H9 (cell line): ENCODE data around the gene MRPS21. TPM values are rescaled to one million over a fixed set of nuclear protein-coding genes. Genes with fewer than 3 reads are reported as not detected.

ENCODE experiments used
- DNase-seq: peaks from one replicate; pipeline ENCODE4 v3.0.0-alpha.2; 2017
- H2AFZ ChIP-seq: one replicate; pipeline ENCODE4 v1.6.1; 2013; ENCODE audit warnings: mild to moderate bottlenecking, low read length, control low read depth, moderate library complexity
- H2AK5ac ChIP-seq: 2 replicates; pipeline ENCODE4 v1.6.1; 2013; ENCODE audit warnings: low read length, control low read depth, mixed read lengths; ENCODE audit not compliant: insufficient read length
- H2BK120ac ChIP-seq: one replicate; pipeline ENCODE4 v1.6.1; 2013; ENCODE audit warnings: low read depth, mild to moderate bottlenecking, low read length, control low read depth, inconsistent platforms; ENCODE audit not compliant: poor library complexity, severe bottlenecking
- H2BK12ac ChIP-seq: 2 replicates; pipeline ENCODE4 v1.6.1; 2013; ENCODE audit warnings: low read length, control low read depth, mixed read lengths, low read depth; ENCODE audit not compliant: insufficient read length
- H2BK15ac ChIP-seq: 2 replicates; pipeline ENCODE4 v1.6.1; 2013; ENCODE audit warnings: low read depth, low read length, control low read depth
- H2BK20ac ChIP-seq: one replicate; pipeline ENCODE4 v1.6.1; 2013; ENCODE audit warnings: low read depth, mild to moderate bottlenecking, low read length, control low read depth, inconsistent platforms; ENCODE audit not compliant: poor library complexity, severe bottlenecking
- H2BK5ac ChIP-seq: 2 replicates; pipeline ENCODE4 v1.6.1; 2013; ENCODE audit warnings: low read length, control low read depth, mixed read lengths; ENCODE audit not compliant: insufficient read length
- H3K14ac ChIP-seq: 2 replicates; pipeline ENCODE4 v1.6.1; 2013; ENCODE audit warnings: low read length, control low read depth; ENCODE audit not compliant: insufficient read depth
- H3K18ac ChIP-seq: 2 replicates; pipeline ENCODE4 v1.6.1; 2013; ENCODE audit warnings: low read depth, mild to moderate bottlenecking, mixed read lengths, low read length, control low read depth; ENCODE audit not compliant: insufficient read length
- H3K23ac ChIP-seq: 2 replicates; pipeline ENCODE4 v1.6.1; 2013; ENCODE audit warnings: low read length, control low read depth, mixed read lengths, low read depth; ENCODE audit not compliant: insufficient read length
- H3K23me2 ChIP-seq: 2 replicates; pipeline ENCODE4 v1.6.1; 2013; ENCODE audit warnings: low read depth, mild to moderate bottlenecking, mixed read lengths, low read length, control low read depth; ENCODE audit not compliant: insufficient read length, poor library complexity, severe bottlenecking
- H3K27ac ChIP-seq: 2 replicates; pipeline ENCODE4 v1.5.1; 2013; ENCODE audit warnings: low read length, control low read depth, mixed read lengths, low read depth; ENCODE audit not compliant: insufficient read length
- H3K27me3 ChIP-seq: 2 replicates; pipeline ENCODE4 v1.6.1; 2013; ENCODE audit warnings: low read length, control low read depth, inconsistent platforms; ENCODE audit not compliant: insufficient read depth
- H3K4ac ChIP-seq: 2 replicates; pipeline ENCODE4 v1.6.1; 2013; ENCODE audit warnings: low read depth, mild to moderate bottlenecking, control low read depth, inconsistent platforms, low read length, moderate library complexity
- H3K4me1 ChIP-seq: 2 replicates; pipeline ENCODE4 v1.6.1; 2013; ENCODE audit warnings: low read length, control low read depth, inconsistent platforms; ENCODE audit not compliant: insufficient read depth
- H3K4me2 ChIP-seq: 2 replicates; pipeline ENCODE4 v1.6.1; 2013; ENCODE audit warnings: low read length, control low read depth, mixed read lengths; ENCODE audit not compliant: insufficient read length, insufficient read depth
- H3K56ac ChIP-seq: 2 replicates; pipeline ENCODE4 v1.6.1; 2013; ENCODE audit warnings: low read depth, mild to moderate bottlenecking, mixed read lengths, low read length, control low read depth; ENCODE audit not compliant: insufficient read length
- H3K79me1 ChIP-seq: 2 replicates; pipeline ENCODE4 v1.6.1; 2013; ENCODE audit warnings: low read depth, mild to moderate bottlenecking, moderate library complexity, low read length, control low read depth, inconsistent platforms; ENCODE audit not compliant: insufficient read depth, poor library complexity, severe bottlenecking
- H3K79me2 ChIP-seq: 2 replicates; pipeline ENCODE4 v1.6.1; 2013; ENCODE audit warnings: low read length, control low read depth, inconsistent platforms; ENCODE audit not compliant: insufficient read depth
- H3K9ac ChIP-seq: 2 replicates; pipeline ENCODE4 v1.6.1; 2013; ENCODE audit warnings: low read length, control low read depth, mixed read lengths; ENCODE audit not compliant: insufficient read length; ENCODE audit errors: extremely low read depth
- H3K9me3 ChIP-seq: one replicate; pipeline ENCODE4 v1.6.1; 2013; ENCODE audit warnings: low read depth, low read length, inconsistent platforms; ENCODE audit not compliant: control insufficient read depth
- H3T11ph ChIP-seq: one replicate; pipeline ENCODE4 v1.6.1; 2013; ENCODE audit warnings: mild to moderate bottlenecking, low read length, control low read depth, inconsistent platforms
- H4K20me1 ChIP-seq: one replicate; pipeline ENCODE4 v1.6.1; 2013; ENCODE audit not compliant: control insufficient read depth, insufficient read length, insufficient read depth
- H4K5ac ChIP-seq: 2 replicates; pipeline ENCODE4 v1.6.1; 2013; ENCODE audit warnings: low read depth, mild to moderate bottlenecking, mixed read lengths, low read length, control low read depth; ENCODE audit not compliant: insufficient read length
- H4K8ac ChIP-seq: replicated peaks from 2 replicates; pipeline ENCODE4 v1.6.1; 2013; ENCODE audit warnings: low read length, control low read depth, mixed read lengths, low read depth; ENCODE audit not compliant: insufficient read length
- H4K91ac ChIP-seq: 2 replicates; pipeline ENCODE4 v1.6.1; 2013; ENCODE audit warnings: low read depth, mild to moderate bottlenecking, moderate library complexity, mixed read lengths, low read length, control low read depth; ENCODE audit not compliant: insufficient read length
- H3K27ac Mint-ChIP-seq, 3 experiments: 2 replicates in 2 of 3; 3 replicates in 1 of 3; pipeline ENCODE4 v1.8.0; 2020 to 2021; ENCODE audit warnings: mixed read lengths in 3 of 3, mild to moderate bottlenecking in 1 of 3, moderate library complexity in 1 of 3
- H3K27me3 Mint-ChIP-seq: 2 replicates; pipeline ENCODE4 v1.8.0; 2021; ENCODE audit warnings: low read depth, mild to moderate bottlenecking, moderate library complexity, mixed read lengths
- H3K36me3 Mint-ChIP-seq, 3 experiments: 2 replicates in 2 of 3; 3 replicates in 1 of 3; pipeline ENCODE4 v1.8.0; 2020 to 2021; ENCODE audit warnings: low read depth in 3 of 3, mixed read lengths in 3 of 3; ENCODE audit not compliant: insufficient read depth in 1 of 3
- H3K4me1 Mint-ChIP-seq, 2 experiments: 2 replicates each; pipeline ENCODE4 v1.8.0; 2020; ENCODE audit warnings: mixed read lengths in 2 of 2
- H3K4me3 Mint-ChIP-seq, 2 experiments: 2 replicates in 1 of 2; 3 replicates in 1 of 2; pipeline ENCODE4 v1.8.0; 2020 to 2021; ENCODE audit warnings: mild to moderate bottlenecking in 2 of 2, mixed read lengths in 2 of 2, moderate library complexity in 1 of 2
- H3K9me3 Mint-ChIP-seq, 2 experiments: 2 replicates in 1 of 2; 3 replicates in 1 of 2; pipeline ENCODE4 v1.8.0; 2020; ENCODE audit warnings: mild to moderate bottlenecking in 2 of 2, mixed read lengths in 2 of 2, moderate library complexity in 1 of 2
- WGBS: extraction: QIAGEN DNeasy Blood & Tissue Kit; methylation state at CpG from one replicate; pipeline ENCODE4 v1.1.7; 2013; ENCODE audit warnings: missing lambda C conversion rate, low lambda C conversion rate, mixed read lengths; ENCODE audit not compliant: insufficient read length; ENCODE audit errors: extremely low coverage; 5-methylcytosine and 5-hydroxymethylcytosine counted together
- total RNA-seq: library from RNA; stranded (reverse); gene quantifications from 2 replicates; pipeline ENCODE4 v1.2.1, GENCODE V29; 2021
- TF ChIP-seq, protein P1 (sequence below): fragments of 200-600 bp; sonication (generic); conservative IDR thresholded peaks from 3 replicates; pipeline ENCODE4 v1.8.0; 2021; ENCODE audit warnings: antibody characterized with exemption, mild to moderate bottlenecking

Gene MRPS21
- total RNA-seq, 1 experiment from 2014 or later: 113 TPM

DNA sequence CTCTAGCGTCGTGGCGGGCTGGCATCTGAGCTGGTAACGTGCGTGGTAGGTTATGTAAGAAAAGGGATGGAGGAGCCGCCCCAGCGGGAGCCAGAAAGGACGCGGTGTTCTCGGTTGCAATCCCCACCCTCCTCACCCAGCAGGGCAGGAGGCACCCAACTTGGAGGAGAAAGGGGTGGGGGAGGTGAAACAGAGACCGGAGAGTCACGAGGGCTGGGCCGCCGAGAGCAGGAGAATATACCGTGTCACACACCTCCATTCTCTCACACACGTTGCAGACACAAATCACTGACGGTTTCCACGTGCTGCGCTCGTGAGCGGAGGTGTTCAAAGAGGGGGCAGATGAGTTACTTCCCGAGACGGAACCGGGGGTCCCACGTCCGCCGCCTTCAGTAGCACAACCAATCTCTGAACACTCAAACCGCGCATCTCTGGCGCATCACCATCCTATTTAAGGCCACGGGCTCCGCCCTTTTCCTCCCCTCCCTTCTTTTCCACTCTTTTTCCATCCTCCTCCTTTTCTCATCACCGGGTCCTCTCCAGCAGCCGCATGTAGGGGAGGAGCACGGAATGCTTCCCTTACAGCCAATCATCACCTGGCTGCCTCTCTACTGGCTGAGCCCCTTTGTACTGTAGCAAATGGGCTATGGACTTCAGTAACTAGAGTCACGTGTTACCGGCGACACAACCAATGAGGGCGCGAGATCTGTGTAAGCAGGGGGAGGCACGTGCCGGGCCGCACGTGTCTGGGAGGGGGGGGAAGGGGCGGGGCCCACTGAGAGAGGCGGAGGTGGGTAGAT is 11.7 kb upstream of the MRPS21 start, which contains the start of gene CIART:
TSS of gene CIART (plus strand) at position 797 of the 800 bp plus-strand sequence. CDS start 714 bp downstream, outside the sequence.
- TF ChIP-seq, protein P1, sequence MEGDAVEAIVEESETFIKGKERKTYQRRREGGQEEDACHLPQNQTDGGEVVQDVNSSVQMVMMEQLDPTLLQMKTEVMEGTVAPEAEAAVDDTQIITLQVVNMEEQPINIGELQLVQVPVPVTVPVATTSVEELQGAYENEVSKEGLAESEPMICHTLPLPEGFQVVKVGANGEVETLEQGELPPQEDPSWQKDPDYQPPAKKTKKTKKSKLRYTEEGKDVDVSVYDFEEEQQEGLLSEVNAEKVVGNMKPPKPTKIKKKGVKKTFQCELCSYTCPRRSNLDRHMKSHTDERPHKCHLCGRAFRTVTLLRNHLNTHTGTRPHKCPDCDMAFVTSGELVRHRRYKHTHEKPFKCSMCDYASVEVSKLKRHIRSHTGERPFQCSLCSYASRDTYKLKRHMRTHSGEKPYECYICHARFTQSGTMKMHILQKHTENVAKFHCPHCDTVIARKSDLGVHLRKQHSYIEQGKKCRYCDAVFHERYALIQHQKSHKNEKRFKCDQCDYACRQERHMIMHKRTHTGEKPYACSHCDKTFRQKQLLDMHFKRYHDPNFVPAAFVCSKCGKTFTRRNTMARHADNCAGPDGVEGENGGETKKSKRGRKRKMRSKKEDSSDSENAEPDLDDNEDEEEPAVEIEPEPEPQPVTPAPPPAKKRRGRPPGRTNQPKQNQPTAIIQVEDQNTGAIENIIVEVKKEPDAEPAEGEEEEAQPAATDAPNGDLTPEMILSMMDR: no peak

More for the DNA sequence above, 11.7 kb upstream of the MRPS21 start, which contains the start of gene CIART:
- no peak within 1 kb of the TSS for H2AFZ ChIP-seq
- no peak within 1 kb of the TSS for H2BK20ac ChIP-seq
- H3K4ac ChIP-seq: no peak within 1 kb of the TSS; the same call in 1 of the 2 replicates
- peak within 1 kb of the TSS; percentile 82 for H3K9ac ChIP-seq
- H4K20me1 ChIP-seq: peaks cover 3% of the 10 kb centered on the region
- H4K8ac ChIP-seq: no peak within 1 kb of the TSS
- peak within 1 kb of the TSS; percentile 97 to 98 (median 98) for H3K27ac Mint-ChIP-seq
- DNase-seq: peak; percentile 98
- peak within 1 kb of the TSS; percentile 87 for H3K14ac ChIP-seq
- no CpG with 5 or more reads among the region's 46 CpGs for WGBS
- H2BK12ac ChIP-seq: peak within 1 kb of the TSS; percentile 91
- H3K9me3 Mint-ChIP-seq: no peaks in the 10 kb centered on the region; a peak in 2 of 5 replicates
- no peak within 1 kb of the TSS for H3K23ac ChIP-seq
- no peak within 1 kb of the TSS for H2BK5ac ChIP-seq
- H4K5ac ChIP-seq: no peak within 1 kb of the TSS
- H3K27me3 Mint-ChIP-seq: peaks cover 18% of the 10 kb centered on the region
- no peak within 1 kb of the TSS for H3K27ac ChIP-seq
- H3K4me1 Mint-ChIP-seq: peaks cover 22 to 27% of the 10 kb centered on the region in 2 experiments
- H2BK15ac ChIP-seq: no peak within 1 kb of the TSS; the same call in 1 of the 2 replicates
- peak within 1 kb of the TSS; percentile 92 for H3K4me2 ChIP-seq
- no peaks in the 10 kb centered on the region for H3K9me3 ChIP-seq
- H2AK5ac ChIP-seq: no peak within 1 kb of the TSS
- H3K23me2 ChIP-seq: peaks cover 17% of the 10 kb centered on the region
- H3K4me3 Mint-ChIP-seq: peak within 1 kb of the TSS; percentile 84 to 95
- no peak within 1 kb of the TSS for H4K91ac ChIP-seq
- H3K36me3 Mint-ChIP-seq: peaks cover 8 to 38% (median 32%) of the 10 kb centered on the region in 3 experiments
- H3K79me1 ChIP-seq: no peaks in the 10 kb centered on the region
- no peak within 1 kb of the TSS for H3K56ac ChIP-seq
- H2BK120ac ChIP-seq: no peak within 1 kb of the TSS
- peak within 1 kb of the TSS; percentile 80 for H3K18ac ChIP-seq
- H3T11ph ChIP-seq: no peak within 1 kb of the TSS
- H3K27me3 ChIP-seq: no peaks in the 10 kb centered on the region
- no peaks in the 10 kb centered on the region for H3K4me1 ChIP-seq
- no peaks in the 10 kb centered on the region for H3K79me2 ChIP-seq
